ENCODE results near the gene KIF6.

- no peak for TF ChIP-seq POLR2A (IDR thresholded peaks at IDR 0.05; ENCODE audit: low read depth)
- TF ChIP-seq CTCF (IDR thresholded peaks at IDR 0.05) = no peak
These were observed 259.7 kb downstream of the KIF6 start for GRCh38 chr6:39465539-39465938.

Measured in esophagus muscularis mucosa (tissue), 3 donors.